Ovary (tissue), 9 donors: ENCODE data around the gene TMEM117. TPM values are rescaled to one million over a fixed set of nuclear protein-coding genes. Genes with fewer than 3 reads are reported as not detected.

Experiments used
- DNase-seq, 5 donors: peaks; one replicate each; pipeline ENCODE4 v3.0.0-alpha.2; 2019 to 2020
- H3K27ac ChIP-seq, 2 donors: fragments of 200-600 bp; one replicate each; pipeline versions ENCODE4 v1.5.1 to v1.8.0; 2019 to 2022
- H3K27me3 ChIP-seq: fragments of 200-600 bp; one replicate; pipeline ENCODE4 v1.8.0; 2022
- H3K36me3 ChIP-seq: fragments of 200-600 bp; sonication (generic); one replicate; pipeline ENCODE4 v1.5.1; 2019
- H3K4me1 ChIP-seq: one replicate; pipeline ENCODE4 v1.8.1; 2013; ENCODE audit warnings: mild to moderate bottlenecking, moderate library complexity; ENCODE audit not compliant: insufficient read depth
- H3K4me3 ChIP-seq: fragments of 200-600 bp; sonication (generic); one replicate; pipeline ENCODE4 v1.5.1; 2017
- H3K9me3 ChIP-seq, 2 donors: fragments of 200-600 bp in 1 of 2; sonication (generic) in 1 of 2; one replicate each; pipeline versions ENCODE4 v1.5.1 to v1.8.1; 2013 to 2019; ENCODE audit warnings: mild to moderate bottlenecking in 1 of 2, moderate library complexity in 1 of 2
- CTCF ChIP-seq, 3 donors: fragments of 450-650 bp in 2 of 3; fragments of 200-600 bp in 1 of 3; IDR thresholded peaks; one replicate each; pipeline versions ENCODE4 v1.5.1 to v1.8.0; 2016 to 2022; ENCODE audit warnings: antibody characterized with exemption in 3 of 3, mild to moderate bottlenecking in 1 of 3
- EP300 ChIP-seq: sonication (generic); formaldehyde crosslinking; IDR thresholded peaks from one replicate; pipeline ENCODE4 v1.6.1; 2017; ENCODE audit warnings: antibody characterized with exemption
- POLR2A ChIP-seq: fragments of 450-650 bp; IDR thresholded peaks from one replicate; pipeline ENCODE4 v1.6.1; 2017; ENCODE audit warnings: antibody characterized with exemption, mild to moderate bottlenecking, moderate library complexity
- WGBS, 3 donors: extraction: QIAGEN DNeasy Blood & Tissue Kit in 1 of 3; methylation state at CpG; one replicate each; pipeline versions ENCODE4 v1.1.5 to v1.1.7; 2013 to 2017; 5-methylcytosine and 5-hydroxymethylcytosine counted together
- intact Hi-C, 4 donors: fragments of 100-400 bp; cut with DNase I; formaldehyde crosslinking; loops; one replicate each; pipeline versions ENCODE4 v1.11.0 to v1.15.1; 2022 to 2023
- polyA plus RNA-seq, 2 donors: library from polyadenylated mRNA; stranded (reverse); fragments of 200-250 nt in 1 of 2; fragments of 350-450 nt in 1 of 2; fragmentation: Illumina TruSeq in 1 of 2; extraction: RNeasy Lipid Tissue Mini Kit (QIAGEN cat#74804) in 1 of 2; gene quantifications; one replicate each; pipeline ENCODE4 v1.2.3, GENCODE V29; 2013 to 2014
- total RNA-seq, 7 donors: library from RNA; depleted of rRNA in 2 of 7; stranded (reverse); fragments of >200 nt in 2 of 7; fragmentation: NEBNext Ultra II Directional in 3 of 7; extraction: Animal tissue kit (Norgen Biotek cat#: 25700) in 3 of 7; gene quantifications; one replicate each; pipeline versions ENCODE4 v1.1.0 to v1.2.4, GENCODE V29; 2016 to 2023
- donor health status: DM: no; HTN: no; CAD: no; lungs with moderate emphysema.
- donor health status: DM: no; HTN: no; CAD: no.
- donor health status: Bipolar disorder and iron deficiency.
- donor health status: DM: yes; HTN: yes; CAD: no.
- donor health status: DM: no; HTN: no; CAD: no.
- donor health status: DM: yes; HTN: yes; CAD: no.

Gene TMEM117
- total and polyA plus RNA-seq, 9 donors = 3.5 to 19.3 (median 6.3) TPM

DNA sequence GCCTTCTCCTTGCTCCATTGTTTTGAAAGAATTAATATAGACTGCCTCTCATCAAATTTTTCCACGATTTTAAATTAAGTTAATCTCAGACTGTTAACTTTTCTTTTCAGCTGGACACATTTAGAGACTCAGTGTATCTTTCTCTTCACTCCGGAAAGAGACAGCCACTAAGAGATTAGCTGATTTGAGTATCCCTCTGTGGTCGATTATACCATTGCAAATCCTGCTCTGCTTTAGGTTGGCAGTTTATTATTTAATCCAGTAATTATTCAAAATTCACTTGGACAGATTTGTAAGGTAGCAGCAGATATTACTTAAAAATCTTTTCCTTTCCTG, 29.2 kb upstream of the TMEM117 start:
- TF ChIP-seq EP300 (no peak), CTCF (IDR thresholded peaks at IDR 0.05) (no peak), POLR2A (no peak)
- no peak for DNase-seq
- H3K4me3 ChIP-seq = peak overlapping the region; percentile 56
- peak overlapping the region; percentile 76 to 96 for H3K27ac ChIP-seq
- H3K36me3 ChIP-seq = no peaks in the 10 kb centered on the region
- no peaks in the 10 kb centered on the region for H3K4me1 ChIP-seq
- no peaks in the 10 kb centered on the region for H3K27me3 ChIP-seq
- WGBS, 3 donors = 0 to 2% (median 1%) methylated on average over 3 of the region's 3 CpGs
- intact Hi-C loops = no loop called here
- H3K9me3 ChIP-seq = no peaks in the 10 kb centered on the region

GRCh38 chr12:43807386-43807785, 28.5 kb upstream of the TMEM117 start:
- no peak for TF ChIP-seq EP300
- no peak for TF ChIP-seq CTCF (IDR thresholded peaks at IDR 0.05)
- TF ChIP-seq POLR2A = no peak

GRCh38 chr12:43812057-43812456, 23.8 kb upstream of the TMEM117 start:
- H3K27me3 ChIP-seq = no peaks in the 10 kb centered on the region
- no peak overlapping the region for H3K27ac ChIP-seq
- WGBS, 3 donors = 90 to 95% (median 91%) methylated on average over 2 of the region's 2 CpGs
- H3K4me3 ChIP-seq = no peak overlapping the region
- no peaks in the 10 kb centered on the region for H3K9me3 ChIP-seq
- no peak for DNase-seq
- no peaks in the 10 kb centered on the region for H3K36me3 ChIP-seq
- intact Hi-C loops = no loop called here
- TF ChIP-seq CTCF (IDR thresholded peaks at IDR 0.05) (no peak), EP300 (no peak), POLR2A (no peak)
- no peaks in the 10 kb centered on the region for H3K4me1 ChIP-seq

More at GRCh38 chr12:43807386-43807785, 28.5 kb upstream of the TMEM117 start:
- intact Hi-C loops = no loop called here
- Histone ChIP-seq H3K4me1 (no peaks in the 10 kb centered on the region), H3K4me3 (no peak overlapping the region), H3K27me3 (no peaks in the 10 kb centered on the region), H3K36me3 (no peaks in the 10 kb centered on the region), H3K27ac (no peak overlapping the region), H3K9me3 (no peaks in the 10 kb centered on the region)
- no peak for DNase-seq
- WGBS, 3 donors = 88 to 91% (median 90%) methylated on average over 3 of the region's 3 CpGs

DNA sequence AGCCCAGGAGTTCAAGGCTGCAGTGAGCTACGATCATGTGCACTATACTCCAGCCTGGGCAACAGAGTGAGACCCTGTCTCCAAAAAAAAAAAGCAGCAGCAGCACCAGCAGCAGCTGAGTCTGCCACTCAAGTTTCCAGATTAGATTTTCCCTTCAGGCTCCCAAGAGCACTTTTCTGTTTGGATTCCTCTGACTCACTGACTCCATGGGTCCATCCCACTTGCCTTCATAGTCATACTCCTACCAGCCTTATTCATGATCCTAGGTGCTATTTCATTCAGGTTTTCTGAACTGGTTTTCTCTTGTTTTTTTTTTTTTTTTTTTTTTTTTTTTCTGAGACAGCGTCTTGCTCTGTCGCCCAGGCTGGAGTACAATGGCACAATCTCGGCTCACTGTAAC, 23.0 kb upstream of the TMEM117 start:
- Histone ChIP-seq H3K4me3 (no peak overlapping the region), H3K27ac (no peak overlapping the region), H3K4me1 (no peaks in the 10 kb centered on the region), H3K27me3 (no peaks in the 10 kb centered on the region), H3K36me3 (no peaks in the 10 kb centered on the region), H3K9me3 (no peaks in the 10 kb centered on the region)
- no peak for DNase-seq
- intact Hi-C loops = no loop called here
- TF ChIP-seq POLR2A = no peak
- TF ChIP-seq CTCF (IDR thresholded peaks at IDR 0.05) = no peak
- TF ChIP-seq EP300 = no peak
- 86 to 91% (median 90%) methylated on average over 4 of the region's 4 CpGs for WGBS, 3 donors

GRCh38 chr12:43815416-43815815, 20.5 kb upstream of the TMEM117 start:
- no peak overlapping the region for H3K4me3 ChIP-seq
- DNase-seq = no peak
- H3K9me3 ChIP-seq = no peaks in the 10 kb centered on the region
- no peaks in the 10 kb centered on the region for H3K4me1 ChIP-seq
- no peak overlapping the region for H3K27ac ChIP-seq
- no peaks in the 10 kb centered on the region for H3K27me3 ChIP-seq
- WGBS, 3 donors = 52 to 57% (median 54%) methylated on average over 3 of the region's 3 CpGs
- no peaks in the 10 kb centered on the region for H3K36me3 ChIP-seq
- intact Hi-C loops = no loop called here
- TF ChIP-seq EP300 = no peak
- TF ChIP-seq CTCF (IDR thresholded peaks at IDR 0.05) = no peak
- no peak for TF ChIP-seq POLR2A
